ENCODE data around the gene RAD21L1.
"Not testable (repeated sequence)": the region's sequence is repeated elsewhere in the genome, so short reads cannot be mapped to it uniquely, and the experiment has no call there.

The RAD21L1 gene

DNA sequence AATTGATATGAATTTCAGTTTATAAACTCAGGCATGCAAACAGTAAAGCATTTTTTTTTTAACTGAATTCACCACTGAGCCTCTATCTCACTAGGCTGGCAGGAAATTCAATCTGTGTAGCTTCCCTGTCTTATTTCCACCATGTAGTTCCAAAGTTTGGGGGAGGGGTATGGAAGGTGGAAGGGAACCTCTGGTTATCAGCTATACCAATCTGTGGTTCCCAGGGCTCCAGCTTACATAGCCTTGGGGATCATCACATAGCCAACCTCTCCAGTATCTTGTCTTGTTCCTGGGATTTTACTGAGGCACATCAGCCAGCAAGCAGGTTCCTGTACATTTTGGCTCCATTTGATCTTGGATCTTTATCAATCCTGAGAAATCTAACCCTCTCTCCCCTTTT is 15.6 kb downstream of the RAD21L1 start:
- Histone ChIP-seq H3K9ac (ENCODE audit: low read depth, low read length) (no peak overlapping the region), H3K36me3 (ENCODE audit: insufficient read depth, low read length) (no peaks in the 10 kb centered on the region), H3K4me3 (ENCODE audit: low read length) (no peak overlapping the region), H3K4me1 (ENCODE audit: control insufficient read depth, insufficient read depth, low read length) (peaks cover 5% of the 10 kb centered on the region), H3K27me3 (ENCODE audit: control insufficient read depth, insufficient read depth, low read length) (peaks cover 7% of the 10 kb centered on the region), H3K4me2 (ENCODE audit: low read length) (no peak overlapping the region), H3K9me3 (replicated peaks; ENCODE audit: low read length) (no peaks in the 10 kb centered on the region)

DNA sequence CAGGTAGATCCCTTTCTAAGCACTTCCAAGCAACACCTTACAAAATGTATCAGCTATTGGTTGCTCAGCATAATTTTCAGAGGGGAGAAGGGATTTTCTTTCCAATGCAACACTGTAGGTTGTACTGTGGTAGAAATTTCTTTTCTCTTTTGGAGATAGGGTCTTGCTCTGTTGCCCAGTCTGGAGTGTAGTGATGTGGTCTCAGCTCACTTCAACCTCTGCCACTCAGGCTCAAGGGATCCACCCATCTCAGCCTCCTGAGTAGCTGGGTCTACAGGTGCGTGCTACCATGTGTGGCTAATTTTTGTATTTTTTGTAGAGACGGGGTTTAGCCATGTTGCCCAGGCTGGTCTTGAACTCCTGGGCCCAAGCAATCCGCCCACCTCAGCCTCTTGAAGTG is 16.3 kb downstream of the RAD21L1 start:
- H3K4me1 ChIP-seq (ENCODE audit: control insufficient read depth, insufficient read depth, low read length), result peaks cover 5% of the 10 kb centered on the region
- no peak overlapping the region for H3K4me2 ChIP-seq (ENCODE audit: low read length)
- H3K9me3 ChIP-seq (replicated peaks; ENCODE audit: low read length), result no peaks in the 10 kb centered on the region
- no peak overlapping the region for H3K9ac ChIP-seq (ENCODE audit: low read depth, low read length)
- H3K4me3 ChIP-seq (ENCODE audit: low read length), result no peak overlapping the region
- H3K27me3 ChIP-seq (ENCODE audit: control insufficient read depth, insufficient read depth, low read length), result peaks cover 7% of the 10 kb centered on the region
- H3K36me3 ChIP-seq (ENCODE audit: insufficient read depth, low read length), result no peaks in the 10 kb centered on the region

DNA sequence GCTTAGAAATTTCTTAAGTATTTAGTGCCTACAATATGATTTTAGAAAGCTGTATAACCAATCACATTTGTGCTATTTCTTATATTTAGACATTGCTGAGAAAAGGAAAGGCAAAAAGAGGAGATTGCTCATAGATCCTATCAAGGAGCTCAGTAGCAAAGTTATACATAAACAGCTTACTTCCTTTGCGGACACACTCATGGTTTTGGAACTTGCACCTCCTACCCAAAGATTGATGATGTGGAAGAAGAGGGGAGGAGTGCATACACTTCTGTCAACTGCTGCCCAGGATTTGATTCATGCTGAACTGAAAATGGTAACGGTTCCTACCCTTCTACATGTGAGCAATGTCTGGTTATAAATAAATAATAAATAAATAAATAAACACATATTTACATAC is 16.7 kb downstream of the RAD21L1 start:
- peaks cover 7% of the 10 kb centered on the region for H3K27me3 ChIP-seq (ENCODE audit: control insufficient read depth, insufficient read depth, low read length)

DNA sequence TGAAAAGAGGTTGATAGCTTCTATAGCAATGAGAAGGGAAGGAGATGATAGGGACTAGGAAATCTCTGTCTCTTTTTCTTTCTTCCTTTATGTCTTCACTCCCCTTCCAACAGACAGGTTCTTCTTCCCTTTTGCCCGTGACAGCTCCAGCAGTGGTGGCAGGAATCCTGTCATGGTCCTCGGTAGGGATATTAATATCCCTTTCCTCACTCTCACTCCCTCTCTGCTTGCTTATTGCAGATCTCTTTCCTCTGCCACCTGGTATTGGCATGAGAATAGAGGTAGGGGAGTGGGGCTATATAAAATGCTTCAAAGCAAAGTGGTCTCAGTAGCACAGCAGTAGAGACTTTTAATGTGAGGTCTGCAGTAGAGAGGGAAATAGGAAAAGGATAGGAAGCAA is 19.7 kb downstream of the RAD21L1 start:
- Histone ChIP-seq H3K27me3 (ENCODE audit: control insufficient read depth, insufficient read depth, low read length) (peaks cover 7% of the 10 kb centered on the region), H3K4me3 (ENCODE audit: low read length) (no peak overlapping the region), H3K36me3 (ENCODE audit: insufficient read depth, low read length) (no peaks in the 10 kb centered on the region)

More for the DNA sequence above, 16.7 kb downstream of the RAD21L1 start:
- no peaks in the 10 kb centered on the region for H3K9me3 ChIP-seq (replicated peaks; ENCODE audit: low read length)
- H3K4me1 ChIP-seq (ENCODE audit: control insufficient read depth, insufficient read depth, low read length), result peaks cover 5% of the 10 kb centered on the region
- H3K36me3 ChIP-seq (ENCODE audit: insufficient read depth, low read length), result no peaks in the 10 kb centered on the region
- H3K4me2 ChIP-seq (ENCODE audit: low read length), result no peak overlapping the region
- no peak overlapping the region for H3K9ac ChIP-seq (ENCODE audit: low read depth, low read length)
- no peak overlapping the region for H3K4me3 ChIP-seq (ENCODE audit: low read length)

DNA sequence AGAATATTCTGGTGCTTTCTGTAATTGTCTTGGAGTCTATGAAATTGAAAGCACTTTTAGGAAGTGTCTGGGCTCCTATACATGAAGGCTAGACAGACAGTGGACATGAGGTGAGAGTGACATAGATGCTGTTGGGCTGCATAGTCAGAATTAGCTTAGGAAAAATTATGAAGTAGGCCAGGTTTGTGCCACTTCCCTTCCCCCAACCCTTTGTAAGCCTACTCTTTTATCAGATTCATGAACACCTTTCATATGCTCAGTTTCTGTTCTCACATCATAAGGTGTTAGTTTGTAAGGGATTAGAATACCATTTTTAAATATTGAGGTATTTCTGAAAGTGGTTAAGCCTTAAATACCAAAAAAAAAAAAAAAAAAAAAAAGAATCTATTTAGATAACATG is 21.8 kb downstream of the RAD21L1 start:
- Histone ChIP-seq H3K4me3 (ENCODE audit: low read length) (no peak overlapping the region), H3K4me1 (ENCODE audit: control insufficient read depth, insufficient read depth, low read length) (no peaks in the 10 kb centered on the region), H3K27me3 (ENCODE audit: control insufficient read depth, insufficient read depth, low read length) (peaks cover 16% of the 10 kb centered on the region), H3K9ac (ENCODE audit: low read depth, low read length) (no peak overlapping the region), H3K36me3 (ENCODE audit: insufficient read depth, low read length) (no peaks in the 10 kb centered on the region), H3K4me2 (ENCODE audit: low read length) (no peak overlapping the region), H3K9me3 (replicated peaks; ENCODE audit: low read length) (no peaks in the 10 kb centered on the region)

More for the DNA sequence above, 19.7 kb downstream of the RAD21L1 start:
- no peak overlapping the region for H3K4me2 ChIP-seq (ENCODE audit: low read length)
- no peaks in the 10 kb centered on the region for H3K9me3 ChIP-seq (replicated peaks; ENCODE audit: low read length)
- H3K9ac ChIP-seq (ENCODE audit: low read depth, low read length), result no peak overlapping the region
- peaks cover 5% of the 10 kb centered on the region for H3K4me1 ChIP-seq (ENCODE audit: control insufficient read depth, insufficient read depth, low read length)

DNA sequence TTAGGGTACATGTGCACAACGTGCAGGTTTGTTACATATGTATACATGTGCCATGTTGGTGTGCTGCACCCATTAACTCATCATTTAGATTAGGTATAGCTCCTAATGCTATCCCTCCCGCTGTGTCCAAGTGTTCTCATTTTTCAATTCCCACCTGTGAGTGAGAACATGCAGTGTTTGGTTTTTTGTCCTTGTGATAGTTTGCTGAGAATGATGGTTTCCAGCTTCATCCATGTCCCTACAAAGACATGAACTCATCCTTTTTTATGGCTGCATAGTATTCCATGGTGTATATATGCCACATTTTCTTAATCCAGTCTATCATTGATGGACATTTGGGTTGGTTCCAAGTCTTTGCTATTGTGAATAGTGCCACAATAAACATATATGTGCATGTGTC is 24.4 kb downstream of the RAD21L1 start:
- H3K9ac ChIP-seq (ENCODE audit: low read depth, low read length); H3K4me1 ChIP-seq (ENCODE audit: control insufficient read depth, insufficient read depth, low read length); H3K9me3 ChIP-seq (replicated peaks; ENCODE audit: low read length); H3K4me3 ChIP-seq (ENCODE audit: low read length); H3K4me2 ChIP-seq (ENCODE audit: low read length); H3K36me3 ChIP-seq (ENCODE audit: insufficient read depth, low read length): not testable (repeated sequence)
- H3K27me3 ChIP-seq (ENCODE audit: control insufficient read depth, insufficient read depth, low read length), result peaks cover 35% of the 10 kb centered on the region

DNA sequence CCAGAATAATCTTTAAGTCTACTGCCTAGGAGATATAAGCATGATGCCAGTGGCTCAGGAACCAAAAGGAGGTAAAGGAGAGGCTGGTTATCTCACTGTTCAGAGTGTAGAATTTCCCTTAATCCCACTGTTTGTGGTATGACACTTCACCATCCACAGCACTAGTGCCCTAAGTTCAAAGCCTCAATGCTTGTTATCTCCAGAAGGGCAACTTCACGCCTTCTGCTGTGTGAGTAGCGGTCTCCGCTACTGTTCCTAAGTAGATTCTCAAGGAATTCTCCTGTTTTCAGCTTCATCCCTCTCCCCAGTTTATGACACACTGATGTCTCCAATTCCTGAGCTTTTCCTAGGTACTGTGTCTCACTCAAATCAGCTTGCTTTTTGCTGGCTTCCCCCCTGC is 26.6 kb downstream of the RAD21L1 start:
- H3K9ac ChIP-seq (ENCODE audit: low read depth, low read length), result no peak overlapping the region
- H3K4me2 ChIP-seq (ENCODE audit: low read length), result no peak overlapping the region
- H3K27me3 ChIP-seq (ENCODE audit: control insufficient read depth, insufficient read depth, low read length), result peaks cover 36% of the 10 kb centered on the region
- H3K4me1 ChIP-seq (ENCODE audit: control insufficient read depth, insufficient read depth, low read length), result no peaks in the 10 kb centered on the region
- H3K9me3 ChIP-seq (replicated peaks; ENCODE audit: low read length), result no peaks in the 10 kb centered on the region
- H3K4me3 ChIP-seq (ENCODE audit: low read length), result no peak overlapping the region
- H3K36me3 ChIP-seq (ENCODE audit: insufficient read depth, low read length), result no peaks in the 10 kb centered on the region

DNA sequence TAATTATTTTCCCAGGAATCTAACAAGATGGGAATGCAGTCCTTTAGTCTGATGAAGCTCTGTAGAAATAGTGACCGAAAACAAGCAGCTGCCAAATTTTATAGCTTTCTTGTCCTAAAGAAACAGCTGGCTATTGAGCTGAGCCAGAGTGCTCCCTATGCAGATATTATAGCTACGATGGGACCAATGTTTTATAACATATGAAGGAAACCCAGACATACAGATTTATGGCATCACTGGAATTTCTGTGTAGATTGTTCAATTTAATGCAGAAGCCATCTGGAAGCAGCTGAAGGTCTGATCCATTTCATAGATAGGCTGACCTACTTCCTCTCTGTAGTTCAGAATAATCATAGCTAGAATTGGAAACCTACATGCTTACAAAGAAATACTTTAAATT is 28.4 kb downstream of the RAD21L1 start:
- Histone ChIP-seq H3K36me3 (ENCODE audit: insufficient read depth, low read length) (no peaks in the 10 kb centered on the region), H3K9ac (ENCODE audit: low read depth, low read length) (no peak overlapping the region), H3K4me1 (ENCODE audit: control insufficient read depth, insufficient read depth, low read length) (no peaks in the 10 kb centered on the region), H3K27me3 (ENCODE audit: control insufficient read depth, insufficient read depth, low read length) (peaks cover 44% of the 10 kb centered on the region), H3K4me3 (ENCODE audit: low read length) (no peak overlapping the region), H3K4me2 (ENCODE audit: low read length) (no peak overlapping the region), H3K9me3 (replicated peaks; ENCODE audit: low read length) (no peaks in the 10 kb centered on the region)

DNA sequence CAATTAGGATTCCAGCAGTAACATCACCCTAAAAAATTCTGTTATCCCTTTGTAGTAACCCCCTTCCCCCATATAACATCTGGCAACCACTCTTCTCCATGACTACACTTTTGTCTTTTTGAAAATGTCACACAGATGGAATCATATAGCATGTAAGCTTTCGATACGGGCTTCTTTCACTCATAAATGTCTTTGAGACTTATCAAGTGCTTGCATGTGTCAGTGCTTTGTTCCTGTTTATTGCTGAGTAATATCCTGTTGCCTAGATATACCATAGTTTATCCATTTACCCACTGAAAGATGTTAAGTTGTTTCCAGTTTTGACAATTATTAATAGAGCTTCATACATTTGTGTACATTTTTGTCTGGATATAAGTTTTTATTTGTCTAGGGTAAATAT is 29.8 kb downstream of the RAD21L1 start:
- Histone ChIP-seq H3K4me1 (ENCODE audit: control insufficient read depth, insufficient read depth, low read length) (no peaks in the 10 kb centered on the region), H3K27me3 (ENCODE audit: control insufficient read depth, insufficient read depth, low read length) (peaks cover 49% of the 10 kb centered on the region), H3K36me3 (ENCODE audit: insufficient read depth, low read length) (no peaks in the 10 kb centered on the region), H3K4me3 (ENCODE audit: low read length) (no peak overlapping the region), H3K9me3 (replicated peaks; ENCODE audit: low read length) (no peaks in the 10 kb centered on the region), H3K9ac (ENCODE audit: low read depth, low read length) (no peak overlapping the region), H3K4me2 (ENCODE audit: low read length) (no peak overlapping the region)

DNA sequence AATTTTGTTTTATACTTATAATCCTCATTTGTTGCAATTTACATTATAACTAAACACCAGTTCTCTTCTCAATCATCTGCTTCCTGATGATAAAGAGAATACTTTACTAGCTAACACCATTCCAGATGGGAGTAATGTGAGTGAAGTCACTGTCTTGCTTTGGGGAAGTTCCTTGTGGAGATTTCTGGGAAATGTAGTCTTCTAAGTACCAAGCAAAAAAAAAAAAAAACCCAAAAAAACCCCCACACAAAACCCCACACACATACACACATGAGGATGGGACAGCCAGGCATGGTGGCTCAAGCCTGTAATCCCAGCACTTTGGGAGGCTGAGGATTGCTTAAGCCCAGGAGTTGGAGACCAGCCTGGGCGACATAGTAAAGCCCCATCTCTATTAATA is 38.0 kb downstream of the RAD21L1 start:
- Histone ChIP-seq H3K9ac (ENCODE audit: low read depth, low read length) (no peak overlapping the region), H3K36me3 (ENCODE audit: insufficient read depth, low read length) (no peaks in the 10 kb centered on the region), H3K4me2 (ENCODE audit: low read length) (no peak overlapping the region), H3K9me3 (replicated peaks; ENCODE audit: low read length) (no peaks in the 10 kb centered on the region), H3K4me3 (ENCODE audit: low read length) (no peak overlapping the region), H3K4me1 (ENCODE audit: control insufficient read depth, insufficient read depth, low read length) (peaks cover 17% of the 10 kb centered on the region), H3K27me3 (ENCODE audit: control insufficient read depth, insufficient read depth, low read length) (peaks cover 9% of the 10 kb centered on the region)

DNA sequence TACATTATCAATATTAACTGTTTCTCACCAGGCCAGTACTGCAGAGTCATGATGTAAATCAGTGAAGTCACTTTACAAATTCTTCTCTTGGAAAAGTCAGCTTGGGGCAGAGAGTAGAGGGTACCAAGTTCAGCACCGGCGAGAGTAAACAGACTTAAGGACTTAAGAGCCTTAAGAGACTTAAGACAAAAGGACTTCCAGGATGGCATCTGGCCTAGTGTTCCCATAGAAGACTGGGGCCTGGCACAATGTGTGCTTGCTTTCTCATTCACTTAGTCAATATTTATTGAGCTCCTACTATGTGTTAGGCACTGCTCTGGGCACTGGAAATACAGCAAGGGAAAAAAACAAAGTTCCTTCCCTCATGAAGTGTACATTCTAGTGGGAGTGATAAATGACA is 38.9 kb downstream of the RAD21L1 start:
- H3K27me3 ChIP-seq (ENCODE audit: control insufficient read depth, insufficient read depth, low read length), result peaks cover 9% of the 10 kb centered on the region
- no peak overlapping the region for H3K4me2 ChIP-seq (ENCODE audit: low read length)
- H3K9me3 ChIP-seq (replicated peaks; ENCODE audit: low read length), result no peaks in the 10 kb centered on the region
- H3K9ac ChIP-seq (ENCODE audit: low read depth, low read length), result no peak overlapping the region
- H3K4me1 ChIP-seq (ENCODE audit: control insufficient read depth, insufficient read depth, low read length), result peaks cover 17% of the 10 kb centered on the region
- no peak overlapping the region for H3K4me3 ChIP-seq (ENCODE audit: low read length)
- no peaks in the 10 kb centered on the region for H3K36me3 ChIP-seq (ENCODE audit: insufficient read depth, low read length)

DNA sequence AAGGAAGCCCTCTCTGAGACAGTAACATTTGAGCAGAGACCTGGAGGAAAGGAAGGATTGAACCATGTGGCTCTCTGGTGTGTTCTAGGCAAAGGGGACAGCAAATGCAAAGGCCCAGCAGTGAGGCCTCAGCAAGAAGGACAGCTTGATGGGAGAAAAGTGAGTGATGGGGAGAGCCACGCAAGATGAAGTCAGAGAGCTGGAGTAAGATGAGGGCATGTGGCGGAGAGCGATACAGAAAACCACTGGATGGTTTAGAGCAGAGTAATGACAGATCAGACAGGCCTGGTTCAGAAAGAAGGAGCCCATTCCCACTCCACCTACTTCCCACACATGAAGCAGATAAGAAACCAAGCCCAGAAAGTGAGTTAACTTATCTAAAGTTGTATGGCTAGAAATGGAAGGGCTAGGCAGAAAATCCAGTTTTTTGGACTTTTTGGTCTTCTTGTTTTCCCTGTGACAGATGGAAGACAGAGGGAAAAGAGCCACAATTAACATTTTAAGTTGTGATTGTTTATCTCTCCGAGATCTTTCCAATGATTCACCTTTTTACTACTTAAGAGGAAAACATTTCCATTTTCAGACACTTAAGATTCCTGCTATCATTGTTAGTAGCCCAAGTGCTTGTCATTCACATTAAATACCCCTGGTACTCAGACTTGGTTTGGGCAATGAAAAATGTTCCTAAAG is 39.5 kb downstream of the RAD21L1 start:
- peaks cover 17% of the 10 kb centered on the region for H3K4me1 ChIP-seq (ENCODE audit: control insufficient read depth, insufficient read depth, low read length)
- H3K4me3 ChIP-seq (ENCODE audit: low read length), result peak overlapping the region; percentile 78
- peak overlapping the region; percentile 74 for H3K9ac ChIP-seq (ENCODE audit: low read depth, low read length)
- H3K27me3 ChIP-seq (ENCODE audit: control insufficient read depth, insufficient read depth, low read length), result peaks cover 7% of the 10 kb centered on the region
- no peaks in the 10 kb centered on the region for H3K9me3 ChIP-seq (replicated peaks; ENCODE audit: low read length)
- no peaks in the 10 kb centered on the region for H3K36me3 ChIP-seq (ENCODE audit: insufficient read depth, low read length)
- peak overlapping the region; percentile 90 for H3K4me2 ChIP-seq (ENCODE audit: low read length)

Data from skeletal muscle satellite cell (primary cell).